AG09319 (cell line): ENCODE results near the gene HHIPL1.

ENCODE experiments used
- DNase-seq: peaks from one replicate; pipeline ENCODE4 v3.0.0-alpha.2; 2010; ENCODE audit warnings: low read depth; ENCODE audit errors: extremely low read depth
- CTCF ChIP-seq: IDR thresholded peaks from 2 replicates; pipeline ENCODE4 v1.5.1; 2011; ENCODE audit warnings: low read depth, mild to moderate bottlenecking, inconsistent platforms, low read length, moderate library complexity

HHIPL1 gene

GRCh38 chr14:99662846-99663245, 17.9 kb downstream of the HHIPL1 start:
- TF ChIP-seq CTCF, result no peak
- DNase-seq, result no peak

GRCh38 chr14:99663386-99664057, 18.6 kb downstream of the HHIPL1 start:
- no peak for TF ChIP-seq CTCF

GRCh38 chr14:99664058-99664936, 19.4 kb downstream of the HHIPL1 start:
- TF ChIP-seq CTCF, result no peak
- no peak for DNase-seq

More at GRCh38 chr14:99663386-99664057, 18.6 kb downstream of the HHIPL1 start:
- no peak for DNase-seq

GRCh38 chr14:99664937-99665273, 20.0 kb downstream of the HHIPL1 start:
- TF ChIP-seq CTCF, result no peak
- DNase-seq, result no peak

GRCh38 chr14:99666533-99666932, 21.6 kb downstream of the HHIPL1 start:
- no peak for TF ChIP-seq CTCF
- DNase-seq, result no peak

- TF ChIP-seq CTCF, result no peak
- no peak for DNase-seq
Observed at GRCh38 chr14:99667045-99667444, 22.1 kb downstream of the HHIPL1 start.

- no peak for DNase-seq
- no peak for TF ChIP-seq CTCF
Observed at GRCh38 chr14:99667821-99668220, 22.9 kb downstream of the HHIPL1 start.
